HG03196 (cell line): Measurements from ENCODE around the gene SORT1.

ENCODE experiments used
- ATAC-seq: cut with Tn5 transposase; IDR thresholded peaks from one replicate; pipeline ENCODE4 v1.9.1; 2021; ENCODE audit not compliant: unreplicated experiment

SORT1 gene

GRCh38 chr1:109263597-109264378, 133.9 kb downstream of the SORT1 start:
- peak; percentile 72 for ATAC-seq

GRCh38 chr1:109263234-109263596, 134.5 kb downstream of the SORT1 start:
- no peak for ATAC-seq

- no peak for ATAC-seq
Observed at GRCh38 chr1:109262231-109263055, 135.3 kb downstream of the SORT1 start.

GRCh38 chr1:109261578-109261977, 136.1 kb downstream of the SORT1 start:
- no peak for ATAC-seq

GRCh38 chr1:109261006-109261405, 136.7 kb downstream of the SORT1 start:
- no peak for ATAC-seq

GRCh38 chr1:109259674-109260557, 137.8 kb downstream of the SORT1 start:
- no peak for ATAC-seq
